ENCODE results near the gene TRPT1. TPM values are rescaled to one million over a fixed set of nuclear protein-coding genes. Genes with fewer than 3 reads are reported as not detected.

Gene TRPT1
- total RNA-seq, 2 experiments from 2014 or later: 20.0 to 26.5 TPM

GRCh38 chr11:64263947-64264317 lies 37.9 kb upstream of the TRPT1 start:
- H3K36me3 Mint-ChIP-seq (ENCODE audit: low read depth): peaks cover 12% of the 10 kb centered on the region
- CTCF ChIA-PET: interaction anchor here (0.6 to 12.3 kb wide), 6 partner anchors 9 to 53 kb away, joined by 3 to 162 read pairs (median 4); partner anchors contain the start of genes PLCB3, PPP1R14B and TRMT112
- no peaks in the 10 kb centered on the region for H3K9me3 Mint-ChIP-seq
- POLR2A ChIA-PET: no interaction called here
- H3K4me3 Mint-ChIP-seq: no peak overlapping the region
- no peaks in the 10 kb centered on the region for H3K27me3 Mint-ChIP-seq
- peak overlapping the region; percentile 50 for H3K27ac Mint-ChIP-seq
- DNase-seq: no peak
- peaks cover 24% of the 10 kb centered on the region for H3K4me1 Mint-ChIP-seq

- H3K27me3 Mint-ChIP-seq: no peaks in the 10 kb centered on the region
- ChIA-PET POLR2A (interaction anchor here (0.6 kb wide), 1 partner anchor 17 kb away, joined by 3 read pairs; no protein-coding TSS in a partner anchor), CTCF (interaction anchor here (0.6 to 12.3 kb wide), 7 partner anchors 9 to 54 kb away, joined by 3 to 162 read pairs (median 3); partner anchors contain the start of genes PLCB3, PPP1R14B and TRMT112)
- no peak for DNase-seq
- H3K4me1 Mint-ChIP-seq: peaks cover 17% of the 10 kb centered on the region
- peaks cover 12% of the 10 kb centered on the region for H3K36me3 Mint-ChIP-seq (ENCODE audit: low read depth)
- H3K4me3 Mint-ChIP-seq: no peak overlapping the region
- no peak overlapping the region for H3K27ac Mint-ChIP-seq
- H3K9me3 Mint-ChIP-seq: no peaks in the 10 kb centered on the region
Measured at GRCh38 chr11:64263021-64263946, 37.3 kb upstream of the TRPT1 start.

GRCh38 chr11:64262271-64263002 lies 36.5 kb upstream of the TRPT1 start:
- Mint-ChIP-seq H3K27me3 (no peaks in the 10 kb centered on the region), H3K36me3 (ENCODE audit: low read depth) (peaks cover 12% of the 10 kb centered on the region), H3K9me3 (no peaks in the 10 kb centered on the region), H3K4me1 (peaks cover 9% of the 10 kb centered on the region), H3K27ac (peak overlapping the region; percentile 28), H3K4me3 (no peak overlapping the region)
- CTCF ChIA-PET: interaction anchor here (1.1 to 12.3 kb wide), 2 partner anchors 15 kb away, joined by 3 to 162 read pairs; partner anchors contain the start of genes PLCB3 and PPP1R14B
- no peak for DNase-seq
- POLR2A ChIA-PET: interaction anchor here (0.6 kb wide), 1 partner anchor 16 kb away, joined by 3 read pairs; no protein-coding TSS in a partner anchor

DNA sequence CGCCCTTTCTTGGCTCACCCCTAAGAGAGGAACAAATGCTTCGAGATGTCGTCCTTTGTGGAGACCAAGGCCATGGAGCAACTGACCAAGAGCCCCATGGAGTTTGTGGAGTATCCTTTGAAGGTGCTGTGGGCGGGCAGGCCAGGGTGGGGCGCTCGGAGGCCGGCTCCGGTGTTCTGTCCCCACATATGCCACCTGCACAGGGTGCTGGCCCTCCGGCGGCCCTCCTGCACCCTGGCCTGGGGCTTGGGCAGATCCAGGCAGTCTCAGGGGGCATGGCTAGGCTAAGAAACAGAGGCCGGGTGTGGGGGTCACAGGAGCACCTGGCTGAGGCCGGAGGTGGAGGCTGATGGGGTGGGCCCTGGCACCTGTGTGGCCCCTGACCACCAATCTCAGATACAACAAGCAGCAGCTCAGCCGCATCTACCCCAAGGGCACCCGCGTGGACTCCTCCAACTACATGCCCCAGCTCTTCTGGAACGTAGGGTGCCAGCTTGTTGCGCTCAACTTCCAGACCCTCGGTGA lies 35.6 kb upstream of the TRPT1 start:
- Mint-ChIP-seq H3K4me3 (no peak overlapping the region), H3K27ac (no peak overlapping the region), H3K9me3 (no peaks in the 10 kb centered on the region), H3K27me3 (no peaks in the 10 kb centered on the region), H3K36me3 (ENCODE audit: low read depth) (peaks cover 12% of the 10 kb centered on the region), H3K4me1 (peaks cover 8% of the 10 kb centered on the region)
- no peak for DNase-seq
- ChIA-PET POLR2A (interaction anchor here (0.6 kb wide), 1 partner anchor 503 kb away, joined by 3 read pairs; no protein-coding TSS in a partner anchor), CTCF (interaction anchor here (1.7 to 12.3 kb wide), 2 partner anchors 8 to 14 kb away, joined by 5 to 162 read pairs; partner anchors contain the start of genes PLCB3 and PPP1R14B)

DNA sequence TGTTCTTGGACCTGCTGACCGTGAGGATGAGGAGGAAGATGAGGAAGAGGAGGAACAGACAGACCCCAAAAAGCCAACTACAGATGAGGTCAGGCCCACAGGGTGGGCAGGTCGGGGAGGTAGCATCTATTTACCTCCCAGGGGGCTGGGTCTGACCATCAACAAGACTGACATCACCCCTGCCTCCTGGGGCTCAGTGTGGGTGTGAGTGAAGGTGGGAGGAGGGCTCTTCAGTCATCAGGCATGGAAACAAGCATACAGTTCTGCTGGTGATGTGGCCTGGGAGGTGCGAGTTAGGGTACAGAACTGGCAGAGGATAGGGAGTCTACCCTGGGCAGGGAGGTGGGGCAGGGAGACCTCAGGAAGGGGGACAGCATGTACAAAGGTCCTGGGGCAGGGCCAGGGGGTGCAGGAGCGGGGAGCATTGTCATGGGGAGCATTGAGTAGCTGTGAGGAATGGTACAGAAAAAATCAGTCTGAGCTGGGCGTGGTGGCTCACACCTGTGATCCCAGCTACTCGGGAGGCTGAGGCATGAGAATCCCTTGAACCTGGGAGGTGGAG lies 34.2 kb upstream of the TRPT1 start:
- DNase-seq: no peak
- H3K27me3 Mint-ChIP-seq: no peaks in the 10 kb centered on the region
- peaks cover 8% of the 10 kb centered on the region for H3K4me1 Mint-ChIP-seq
- peak overlapping the region; percentile 62 for H3K27ac Mint-ChIP-seq
- POLR2A ChIA-PET: no interaction called here
- peaks cover 12% of the 10 kb centered on the region for H3K36me3 Mint-ChIP-seq (ENCODE audit: low read depth)
- CTCF ChIA-PET: interaction anchor here (1.5 to 12.3 kb wide), 3 partner anchors 9 to 13 kb away, joined by 3 to 162 read pairs (median 5); partner anchors contain the start of genes PLCB3 and PPP1R14B
- H3K9me3 Mint-ChIP-seq: no peaks in the 10 kb centered on the region
- H3K4me3 Mint-ChIP-seq: no peak overlapping the region

GRCh38 chr11:64259533-64260067 lies 33.6 kb upstream of the TRPT1 start:
- peaks cover 12% of the 10 kb centered on the region for H3K36me3 Mint-ChIP-seq (ENCODE audit: low read depth)
- POLR2A ChIA-PET: no interaction called here
- H3K4me1 Mint-ChIP-seq: peaks cover 8% of the 10 kb centered on the region
- no peak for DNase-seq
- H3K27ac Mint-ChIP-seq: no peak overlapping the region
- no peaks in the 10 kb centered on the region for H3K9me3 Mint-ChIP-seq
- no peaks in the 10 kb centered on the region for H3K27me3 Mint-ChIP-seq
- H3K4me3 Mint-ChIP-seq: no peak overlapping the region
- CTCF ChIA-PET: interaction anchor here (1.0 to 1.5 kb wide), 2 partner anchors 12 to 52 kb away, joined by 3 to 4 read pairs; no protein-coding TSS in a partner anchor

GRCh38 chr11:64258946-64259532 lies 33.1 kb upstream of the TRPT1 start:
- Mint-ChIP-seq H3K27ac (no peak overlapping the region), H3K4me3 (no peak overlapping the region), H3K4me1 (peaks cover 8% of the 10 kb centered on the region), H3K9me3 (no peaks in the 10 kb centered on the region), H3K36me3 (ENCODE audit: low read depth) (peaks cover 12% of the 10 kb centered on the region), H3K27me3 (no peaks in the 10 kb centered on the region)
- ChIA-PET CTCF (interaction anchor here (1.0 to 1.5 kb wide), 3 partner anchors 13 to 59 kb away, joined by 3 to 4 read pairs (median 3); partner anchors contain the start of gene PRDX5), POLR2A (no interaction called here)
- no peak for DNase-seq

- Mint-ChIP-seq H3K27ac (no peak overlapping the region), H3K36me3 (ENCODE audit: low read depth) (peaks cover 12% of the 10 kb centered on the region), H3K4me1 (peaks cover 8% of the 10 kb centered on the region), H3K27me3 (no peaks in the 10 kb centered on the region), H3K9me3 (no peaks in the 10 kb centered on the region), H3K4me3 (no peak overlapping the region)
- DNase-seq: no peak
- ChIA-PET POLR2A (no interaction called here), CTCF (interaction anchor here (1.0 to 1.3 kb wide), 2 partner anchors 12 to 59 kb away, joined by 3 to 4 read pairs; partner anchors contain the start of genes PPP1R14B and PRDX5)
Measured at GRCh38 chr11:64258356-64258755, 32.4 kb upstream of the TRPT1 start.

DNA sequence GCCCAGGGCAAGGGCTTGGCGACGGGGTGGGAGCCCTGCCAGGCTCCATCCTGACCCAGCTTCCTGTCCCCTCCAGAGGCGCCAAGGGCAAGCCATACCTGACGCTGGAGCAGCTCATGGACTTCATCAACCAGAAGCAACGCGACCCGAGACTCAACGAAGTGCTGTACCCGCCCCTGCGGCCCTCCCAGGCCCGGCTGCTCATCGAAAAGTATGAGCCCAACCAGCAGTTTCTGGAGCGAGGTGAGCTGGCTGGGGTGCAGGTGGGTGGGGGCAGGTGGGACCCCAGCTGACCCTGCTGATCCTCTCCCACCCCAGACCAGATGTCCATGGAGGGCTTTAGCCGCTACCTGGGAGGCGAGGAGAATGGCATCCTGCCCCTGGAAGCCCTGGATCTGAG lies 30.3 kb upstream of the TRPT1 start:
- CTCF ChIA-PET: interaction anchor here (1.4 to 3.5 kb wide), 5 partner anchors 8 to 52 kb away, joined by 3 to 14 read pairs (median 4); partner anchors contain the start of gene FKBP2

GRCh38 chr11:64255135-64256128 lies 29.4 kb upstream of the TRPT1 start:
- Mint-ChIP-seq H3K4me3 (no peak overlapping the region), H3K27me3 (no peaks in the 10 kb centered on the region), H3K4me1 (peaks cover 17% of the 10 kb centered on the region), H3K27ac (no peak overlapping the region), H3K36me3 (ENCODE audit: low read depth) (peaks cover 10% of the 10 kb centered on the region), H3K9me3 (no peaks in the 10 kb centered on the region)
- no peak for DNase-seq
- ChIA-PET POLR2A (no interaction called here), CTCF (interaction anchor here (0.9 to 3.5 kb wide), 8 partner anchors 9 to 52 kb away, joined by 3 to 14 read pairs (median 4); partner anchors contain the start of gene FKBP2)

More for the DNA sequence above, 30.3 kb upstream of the TRPT1 start:
- DNase-seq: no peak
- H3K36me3 Mint-ChIP-seq (ENCODE audit: low read depth): peaks cover 10% of the 10 kb centered on the region
- POLR2A ChIA-PET: no interaction called here
- H3K27ac Mint-ChIP-seq: no peak overlapping the region
- H3K4me1 Mint-ChIP-seq: peaks cover 15% of the 10 kb centered on the region
- no peaks in the 10 kb centered on the region for H3K9me3 Mint-ChIP-seq
- H3K27me3 Mint-ChIP-seq: no peaks in the 10 kb centered on the region
- no peak overlapping the region for H3K4me3 Mint-ChIP-seq
